Urothelium cell line (cell line): ENCODE measurements around the gene TSPAN4.

Experiments used
- DNase-seq: peaks from one replicate; pipeline ENCODE4 v3.0.0; 2011; ENCODE audit warnings: low spot score, mixed read lengths
- FAIRE-seq: peaks from 2 replicates; lab custom pipeline; 2011; peaks lifted over from hg19 to GRCh38; lab: Jason Lieb, UNC

Gene TSPAN4

DNA sequence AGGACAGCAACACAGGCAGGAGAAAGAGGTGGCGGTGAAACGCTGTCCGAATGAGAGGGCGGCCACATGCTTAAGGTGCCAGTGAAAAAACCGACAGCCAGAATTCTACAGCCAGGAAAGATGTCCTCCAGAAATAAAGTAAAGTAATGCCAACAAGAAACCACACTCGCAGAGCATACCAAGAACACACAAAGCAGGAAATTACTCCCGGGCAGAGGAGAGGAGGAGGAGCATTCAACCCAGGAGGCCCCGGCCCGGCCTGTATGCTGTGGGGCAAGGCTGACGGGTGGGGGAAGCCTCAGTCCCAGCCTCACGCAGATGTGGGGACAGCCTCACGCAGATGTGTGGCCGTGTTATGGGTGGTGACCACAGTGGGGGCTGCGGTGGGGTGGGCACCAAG lies 39.9 kb downstream of the TSPAN4 start:
- DNase-seq (no peak), FAIRE-seq (no peak)

DNA sequence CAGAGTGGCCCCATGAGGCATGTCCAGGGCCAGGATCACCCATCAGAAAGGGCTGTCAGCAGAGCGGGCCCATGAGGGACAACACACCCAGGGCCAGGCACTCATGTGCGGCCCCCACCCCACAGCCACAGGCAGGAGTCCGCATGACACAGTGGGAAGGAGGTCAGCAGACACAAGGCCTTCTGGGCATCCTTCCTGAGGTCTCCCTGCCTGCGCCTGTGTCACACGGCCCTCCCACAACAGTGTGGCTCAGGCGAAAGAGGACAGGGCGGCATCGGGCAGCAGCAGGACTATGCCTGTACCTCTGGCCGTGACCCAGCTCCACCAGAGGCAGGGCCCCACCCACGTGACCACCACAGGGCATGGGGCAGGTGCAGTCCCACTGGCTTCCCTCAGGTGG lies 40.9 kb downstream of the TSPAN4 start:
- FAIRE-seq (no peak), DNase-seq (no peak)

DNA sequence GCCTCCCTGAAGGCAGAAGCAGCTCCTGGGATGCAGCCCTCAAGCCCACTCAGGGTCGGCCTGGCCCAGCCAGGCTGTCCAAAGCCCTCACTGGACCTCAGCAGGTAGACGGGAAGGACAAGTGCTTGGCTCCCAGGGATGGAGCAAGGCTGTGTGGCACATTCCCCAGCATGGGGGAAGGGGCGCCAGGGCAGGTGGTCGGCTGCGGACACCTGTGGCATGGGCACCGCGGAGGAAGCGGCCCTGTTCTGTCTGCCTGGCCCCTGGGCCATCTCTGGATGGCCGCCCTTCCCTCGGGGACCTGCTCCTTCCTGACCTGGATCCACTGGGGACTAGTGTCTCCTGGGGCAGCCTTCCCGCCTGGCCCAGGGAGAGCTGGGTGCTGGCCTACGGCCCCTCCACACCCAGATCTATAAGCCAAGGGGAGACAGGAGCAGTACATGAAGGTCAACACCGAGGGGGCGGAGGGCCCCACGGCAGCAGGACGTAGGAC lies 42.0 kb downstream of the TSPAN4 start:
- no peak for FAIRE-seq
- DNase-seq = no peak

DNA sequence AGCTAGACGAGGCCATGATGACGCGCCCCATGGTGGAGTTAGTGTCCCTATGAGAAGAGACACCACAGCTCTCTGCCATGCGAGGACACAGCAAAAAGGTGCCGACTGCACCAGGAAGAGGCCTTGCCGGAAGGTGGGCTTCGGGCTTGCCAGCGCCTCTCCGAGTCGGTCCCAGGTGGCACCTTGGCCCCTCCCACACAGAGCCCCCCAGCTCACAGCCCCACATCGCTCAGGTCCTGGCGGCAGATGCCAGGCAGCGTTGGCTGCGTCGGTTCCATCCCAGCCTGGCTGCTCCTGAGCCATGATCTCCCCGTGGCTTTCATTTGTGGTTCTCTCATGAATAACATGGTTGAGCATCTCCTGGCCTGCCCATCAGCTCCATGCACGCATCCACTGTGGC lies 43.9 kb downstream of the TSPAN4 start:
- FAIRE-seq (no peak), DNase-seq (no peak)

DNA sequence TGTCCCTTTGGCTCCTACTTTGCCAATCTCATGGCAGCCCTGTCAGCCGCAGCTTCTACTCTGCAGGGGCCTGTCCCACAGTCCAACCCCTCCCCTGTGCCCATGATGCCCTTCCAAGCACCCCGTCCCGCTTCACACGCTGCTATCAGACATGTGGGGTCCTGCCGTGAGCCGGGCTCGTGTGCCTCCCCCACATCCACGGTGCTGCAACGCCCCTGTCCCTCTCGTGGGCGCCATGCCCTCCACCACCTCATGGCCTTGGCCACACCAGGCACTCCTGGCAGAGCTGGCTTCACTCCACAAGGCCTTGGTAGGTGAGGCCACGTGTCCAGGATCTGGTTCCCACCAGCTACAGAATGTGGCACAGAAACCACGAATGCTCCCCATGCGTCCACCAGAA lies 44.9 kb downstream of the TSPAN4 start:
- DNase-seq (no peak), FAIRE-seq (no peak)

DNA sequence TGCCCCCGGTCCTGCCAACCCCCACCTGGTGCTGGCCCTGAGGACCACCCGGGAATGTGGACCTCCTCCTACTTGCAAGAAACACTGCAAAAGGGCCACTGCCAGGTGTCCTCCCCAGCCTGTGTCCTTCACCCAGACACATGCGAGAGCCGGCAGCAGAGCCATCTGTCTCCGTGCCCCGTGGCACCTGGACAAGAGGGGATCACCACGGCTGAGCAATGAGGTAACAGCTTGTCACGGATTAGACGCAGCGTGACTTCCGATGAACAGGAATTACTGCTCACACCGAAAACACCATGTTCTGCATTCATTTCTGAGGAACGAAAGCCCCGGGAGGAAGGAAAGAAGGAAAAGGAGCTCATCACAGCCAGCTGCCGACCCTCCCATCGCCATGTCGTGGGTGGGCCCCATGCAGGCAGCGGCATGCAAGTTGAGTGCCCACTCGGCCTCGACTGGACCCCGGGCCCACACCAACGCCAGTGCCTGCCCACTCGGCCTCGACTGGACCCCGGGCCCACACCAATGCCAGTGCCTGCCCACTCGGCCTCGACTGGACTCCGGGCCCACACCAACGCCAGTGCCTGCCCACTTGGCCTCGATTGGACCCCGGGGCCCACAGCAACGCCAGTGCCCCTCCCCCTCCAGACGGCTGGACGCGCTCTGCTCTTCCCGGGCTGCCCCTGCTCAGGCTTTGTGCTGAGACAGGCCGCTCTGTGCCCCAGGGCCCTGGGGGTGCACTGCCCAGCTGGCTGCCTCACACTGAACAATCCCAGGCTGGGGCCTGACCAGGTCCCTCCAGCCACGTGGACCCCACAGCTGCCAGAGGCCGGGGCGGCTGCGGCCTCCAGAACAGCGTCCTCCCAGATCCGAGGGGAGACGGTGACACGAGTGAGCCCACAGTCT lies 45.9 kb downstream of the TSPAN4 start:
- FAIRE-seq (no peak), DNase-seq (no peak)

DNA sequence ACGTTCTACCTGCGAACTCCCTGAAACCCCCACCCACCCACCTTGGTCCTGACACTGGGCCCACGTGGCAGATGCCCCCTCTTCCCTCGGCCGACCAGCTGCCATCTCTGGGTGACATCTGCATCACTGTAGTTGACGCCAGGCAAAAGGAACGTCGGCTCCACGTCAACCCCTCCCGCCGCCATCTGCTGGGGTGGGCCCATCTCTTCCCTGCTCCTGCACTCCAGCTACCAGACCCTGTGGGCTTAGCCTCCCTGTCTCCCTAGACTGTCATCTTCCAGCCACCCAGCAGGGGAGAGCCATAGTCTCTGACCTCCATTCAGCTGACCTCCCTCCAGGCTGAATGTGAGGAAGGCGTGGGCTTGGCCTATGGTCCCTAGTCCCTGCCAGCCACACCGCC lies 46.6 kb downstream of the TSPAN4 start:
- DNase-seq = no peak
- FAIRE-seq = no peak

DNA sequence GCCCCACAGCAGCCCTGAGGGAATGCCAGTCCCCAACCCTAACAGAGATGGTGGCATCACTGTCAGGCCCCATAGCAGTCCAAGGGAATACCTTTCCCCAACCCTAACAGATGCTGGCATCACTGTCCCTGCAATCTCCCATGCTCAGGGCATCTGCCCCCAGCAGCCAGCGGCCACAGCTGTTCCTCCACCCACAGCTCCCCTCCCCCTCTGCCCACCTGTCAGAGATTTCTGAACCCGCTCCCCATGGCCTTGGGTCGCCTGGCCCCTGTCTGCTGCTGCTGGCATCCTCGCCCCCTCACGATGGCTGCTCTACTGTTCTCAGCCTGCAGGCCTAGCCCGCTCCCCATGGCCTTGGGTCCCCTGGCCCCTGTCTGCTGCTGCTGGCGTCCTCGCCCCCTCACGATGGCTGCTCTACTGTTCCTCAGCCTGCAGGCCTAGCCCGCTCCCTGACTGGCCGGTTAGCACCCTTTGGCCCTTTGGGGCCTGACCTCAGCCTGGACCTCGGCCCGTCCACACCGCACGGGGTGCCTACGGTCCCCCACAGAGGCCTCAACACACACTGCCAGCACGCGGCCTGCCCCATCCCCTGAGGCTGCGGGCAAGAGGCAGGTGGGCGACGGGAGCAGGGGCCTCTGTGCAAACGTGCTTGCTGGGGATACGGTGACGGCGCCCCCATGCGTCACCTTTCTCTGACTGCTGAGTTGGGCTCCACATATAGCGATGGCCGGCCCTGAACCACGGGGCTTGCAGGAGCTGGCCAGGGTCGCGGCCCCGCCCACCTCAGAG lies 47.2 kb downstream of the TSPAN4 start:
- DNase-seq (no peak), FAIRE-seq (no peak)

DNA sequence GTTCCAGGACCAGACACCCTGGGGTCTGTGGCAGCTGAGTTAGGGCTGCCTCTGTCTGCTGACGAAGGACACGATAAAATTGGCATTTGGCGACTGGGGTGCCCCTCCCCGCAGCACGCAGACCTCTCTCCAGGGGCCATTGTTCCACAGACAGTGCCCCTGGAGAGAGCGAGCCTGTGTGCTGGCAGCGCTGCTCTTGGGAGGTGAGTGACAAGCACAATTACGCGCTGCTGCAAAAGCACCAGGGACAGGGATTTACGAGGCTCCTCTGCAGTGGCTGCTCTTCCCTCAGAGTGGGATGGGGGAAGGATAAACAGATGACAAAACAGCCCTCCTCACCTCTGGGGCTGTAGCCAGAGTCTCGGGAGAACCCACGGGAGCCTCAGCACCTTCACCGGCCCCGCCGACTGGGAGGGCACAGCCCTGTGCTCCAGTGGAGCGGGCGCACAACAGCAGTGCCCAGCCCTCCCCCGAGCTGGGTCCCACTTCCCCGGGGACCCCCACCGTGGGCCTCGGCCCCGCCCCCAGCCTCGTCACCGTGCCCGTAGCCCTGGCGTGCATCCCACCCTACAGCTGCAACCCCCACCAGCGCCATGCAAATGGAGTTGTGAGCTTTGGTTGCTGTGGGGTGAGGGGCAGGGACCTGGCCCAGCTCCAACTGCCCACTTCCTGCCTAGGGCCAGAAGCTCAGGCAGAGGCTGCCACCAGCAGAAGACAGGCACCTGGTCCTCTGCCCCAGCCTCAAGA lies 48.3 kb downstream of the TSPAN4 start:
- FAIRE-seq = no peak
- DNase-seq = no peak

DNA sequence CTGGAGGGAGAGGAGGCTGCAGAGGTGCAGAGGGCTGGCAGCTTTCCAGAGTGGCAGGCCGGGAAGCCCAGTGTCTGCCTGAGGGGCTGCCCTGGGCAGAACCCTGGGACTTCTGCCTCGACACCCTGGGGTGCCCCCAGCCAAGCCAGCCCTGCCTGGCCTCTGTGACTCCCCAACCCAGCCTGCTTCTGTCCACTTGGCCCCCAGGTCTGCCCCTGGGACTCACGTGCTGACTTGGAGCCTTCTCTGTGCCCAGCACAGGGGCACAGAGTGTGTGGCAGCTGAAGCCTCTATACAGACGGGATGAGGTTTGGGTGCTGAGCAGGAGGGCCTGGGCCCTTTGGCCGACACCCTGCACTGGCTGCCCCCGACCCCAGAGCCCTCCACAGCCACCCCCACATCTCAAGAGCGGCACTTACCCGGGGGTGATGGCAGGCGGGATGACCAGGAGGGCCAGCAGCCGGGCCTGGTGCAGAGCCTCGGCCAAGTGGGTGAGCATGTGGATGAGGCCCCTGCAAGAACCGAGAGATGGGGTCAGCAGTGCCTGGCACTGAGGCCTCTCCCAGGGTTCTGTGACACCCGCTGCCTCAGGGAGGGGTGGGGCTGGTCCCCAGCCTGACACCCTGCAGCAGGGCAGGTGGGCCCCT lies 50.5 kb downstream of the TSPAN4 start:
- no peak for DNase-seq
- FAIRE-seq = no peak

DNA sequence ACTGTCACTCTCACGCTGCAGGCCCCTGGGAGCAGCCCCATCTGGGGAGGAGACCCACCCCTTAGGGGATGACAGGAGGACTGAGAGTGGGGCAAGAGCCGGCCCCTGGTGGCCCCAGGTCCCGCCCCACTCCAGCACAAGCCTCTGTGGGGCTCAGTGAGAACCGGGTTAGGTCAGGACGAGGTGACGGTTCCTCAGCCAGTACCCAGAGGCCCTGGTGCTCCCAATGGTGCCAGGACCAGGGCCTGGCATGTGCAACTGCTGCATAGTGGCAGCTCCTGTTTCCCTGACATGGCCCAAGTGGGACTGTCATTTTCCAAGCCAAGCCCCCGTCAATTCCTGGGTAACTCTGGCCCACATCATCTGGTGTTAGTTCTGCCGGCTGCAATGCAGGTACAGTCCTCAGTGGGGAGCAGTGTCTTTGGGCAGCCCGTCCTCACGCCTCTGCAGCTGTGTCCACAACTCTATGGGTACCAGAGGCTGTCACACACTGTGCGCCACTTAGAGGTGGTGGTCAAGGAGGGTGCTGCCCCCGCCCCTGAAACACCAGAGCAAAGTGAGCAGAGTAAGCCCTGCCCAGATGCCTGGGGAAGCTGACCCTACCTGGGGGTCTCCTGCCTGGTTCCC lies 52.0 kb downstream of the TSPAN4 start:
- DNase-seq = no peak
- FAIRE-seq = no peak

DNA sequence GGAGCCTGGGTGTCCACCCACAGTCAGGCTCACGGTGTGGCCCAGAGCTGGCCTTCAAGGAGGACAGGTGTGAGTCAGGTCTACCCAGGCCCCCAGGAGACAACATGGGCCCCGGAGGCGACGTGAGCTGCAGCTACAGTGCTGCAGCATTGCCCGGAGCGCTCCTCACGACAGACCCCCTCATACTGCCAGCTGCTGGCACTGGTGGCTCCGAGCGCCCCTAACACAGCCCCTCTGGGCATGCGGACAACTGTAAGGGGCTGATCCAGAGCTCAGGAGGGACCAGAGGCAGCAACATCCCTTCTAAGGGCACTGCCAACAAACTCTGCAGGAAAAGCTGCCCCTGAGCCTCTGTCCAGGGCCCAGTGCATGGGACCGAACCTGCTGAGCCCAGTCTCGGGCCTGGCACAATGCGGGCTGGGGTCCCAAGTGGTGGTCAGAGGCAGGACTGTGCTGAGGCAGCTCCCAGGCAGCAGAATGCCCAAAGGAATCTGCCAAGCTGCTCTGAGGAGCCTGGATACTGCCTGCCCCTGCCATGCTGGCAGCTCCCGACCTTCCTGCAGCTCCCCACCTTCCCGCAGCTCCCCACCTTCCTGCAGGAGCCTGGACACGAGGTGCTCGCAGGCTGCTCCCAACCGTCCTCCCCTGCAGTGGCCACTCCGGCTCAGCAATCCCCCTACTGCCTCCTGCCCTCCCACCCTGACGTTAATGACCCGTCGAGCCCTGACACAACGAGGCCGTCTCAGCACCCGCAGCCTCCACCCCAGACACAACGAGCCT lies 52.9 kb downstream of the TSPAN4 start:
- DNase-seq (no peak), FAIRE-seq (no peak)

DNA sequence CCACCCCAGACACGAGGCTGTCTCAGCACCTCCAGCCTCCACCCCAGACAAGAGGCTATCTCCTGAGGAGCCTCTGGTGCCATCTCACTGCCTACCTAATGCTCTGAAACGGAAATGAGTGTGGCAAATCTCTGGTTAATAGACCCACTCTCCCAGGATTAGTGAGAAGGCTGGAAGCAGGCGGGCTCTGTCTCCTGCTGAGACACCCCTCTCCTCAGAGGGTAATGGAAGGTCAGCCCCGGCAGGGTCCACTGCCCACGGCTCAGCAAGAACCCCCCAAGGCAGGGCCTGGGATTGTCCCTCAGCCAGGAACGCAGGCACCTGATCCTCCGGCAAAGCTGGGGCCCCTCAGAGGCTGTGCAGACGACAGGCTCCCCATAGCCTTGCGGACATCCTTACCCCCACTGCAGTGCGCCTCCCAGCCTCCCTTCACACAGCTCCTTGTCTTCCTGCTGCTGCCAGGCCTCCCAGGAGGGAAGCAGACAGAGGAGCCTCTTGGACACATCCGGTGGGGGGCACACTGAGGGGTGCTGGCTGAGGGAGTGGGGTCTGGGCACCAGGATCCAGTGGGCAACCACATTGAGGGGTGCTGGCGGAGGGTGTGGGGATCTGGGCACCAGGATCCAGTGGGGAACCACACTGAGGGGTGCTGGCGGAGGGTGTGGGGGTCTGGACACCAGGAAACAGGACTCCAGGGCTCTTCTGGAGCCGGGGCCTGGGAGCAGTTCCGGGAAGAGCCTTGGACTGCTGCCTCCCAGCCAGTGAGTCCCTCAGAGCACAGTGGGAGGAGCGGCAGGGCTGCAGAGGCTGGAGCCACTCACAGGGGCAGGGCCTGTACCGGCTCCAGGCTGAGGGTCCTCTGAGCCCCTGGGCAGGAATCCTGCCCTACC lies 54.8 kb downstream of the TSPAN4 start:
- no peak for DNase-seq
- no peak for FAIRE-seq

DNA sequence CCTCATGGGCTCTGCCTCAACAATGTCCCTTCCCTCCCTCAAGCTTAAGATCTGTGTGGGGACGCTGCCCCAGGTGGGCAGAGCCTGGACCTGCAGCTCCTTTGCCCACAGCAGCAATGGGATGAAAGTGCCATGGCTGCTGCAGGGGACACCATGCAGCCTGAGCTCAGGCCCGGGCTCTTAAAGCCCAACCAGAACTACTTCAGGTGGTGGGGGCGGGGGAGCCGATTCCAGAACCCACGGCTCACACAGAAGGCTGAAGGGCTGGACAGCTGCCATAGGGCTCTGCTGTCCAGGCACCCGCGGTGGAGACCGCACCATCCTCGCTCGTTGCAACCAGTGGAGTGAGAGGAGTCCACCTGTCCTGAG lies 55.5 kb downstream of the TSPAN4 start:
- FAIRE-seq = no peak
- DNase-seq = no peak

DNA sequence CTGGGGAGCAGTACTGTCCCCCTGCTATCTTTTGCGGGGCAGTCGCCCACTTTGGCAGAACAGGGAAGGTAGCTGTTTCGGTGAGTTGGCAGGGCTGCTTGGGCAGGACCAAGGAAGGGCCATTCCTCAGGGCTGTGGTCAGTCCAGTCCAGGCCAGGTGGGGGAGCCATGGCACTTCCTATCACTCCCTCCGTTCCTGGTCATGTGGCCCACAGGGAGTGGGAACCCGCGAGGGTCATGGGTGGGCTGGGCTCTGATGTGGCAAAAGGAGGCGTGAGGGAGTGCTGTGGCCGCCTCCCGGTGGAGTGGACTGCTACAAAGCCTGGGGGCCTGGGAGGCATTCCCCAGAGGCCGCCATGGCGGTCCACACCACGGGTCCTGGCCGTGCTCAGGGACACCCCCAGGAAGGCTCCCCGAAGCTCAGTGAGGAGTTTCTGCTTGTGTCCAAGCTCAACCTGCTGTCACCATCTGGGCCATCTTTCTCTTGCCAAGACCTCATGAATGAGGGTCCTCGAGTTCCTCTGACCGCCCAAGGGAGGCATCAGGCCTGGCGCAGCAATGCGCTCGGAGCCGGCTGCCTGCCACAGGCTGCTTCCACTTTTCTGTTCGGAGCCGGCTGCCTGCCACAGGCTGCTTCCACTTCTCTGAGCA lies 56.0 kb downstream of the TSPAN4 start:
- no peak for FAIRE-seq

DNA sequence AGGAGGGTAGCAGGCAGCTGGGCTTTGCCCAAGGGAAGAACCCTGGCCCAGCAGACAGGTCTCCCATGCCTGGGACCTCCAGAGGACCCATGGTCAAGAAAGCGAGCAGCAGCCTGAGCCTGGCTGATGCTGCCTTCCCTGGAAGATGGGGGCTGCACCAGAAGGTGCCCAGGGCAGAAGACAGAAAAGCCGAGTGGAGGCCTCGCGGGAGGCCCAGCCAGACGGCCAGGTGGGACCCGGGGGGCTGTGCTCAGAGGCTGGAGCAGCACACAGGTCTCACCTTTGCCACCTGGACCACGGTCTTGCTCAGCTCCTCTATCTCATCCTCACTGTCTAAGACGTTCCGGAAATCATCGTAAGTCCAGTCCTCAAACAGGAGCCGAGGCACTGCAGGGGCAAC lies 57.1 kb downstream of the TSPAN4 start:
- DNase-seq (no peak), FAIRE-seq (no peak)

More for the DNA sequence above, 56.0 kb downstream of the TSPAN4 start:
- no peak for DNase-seq

DNA sequence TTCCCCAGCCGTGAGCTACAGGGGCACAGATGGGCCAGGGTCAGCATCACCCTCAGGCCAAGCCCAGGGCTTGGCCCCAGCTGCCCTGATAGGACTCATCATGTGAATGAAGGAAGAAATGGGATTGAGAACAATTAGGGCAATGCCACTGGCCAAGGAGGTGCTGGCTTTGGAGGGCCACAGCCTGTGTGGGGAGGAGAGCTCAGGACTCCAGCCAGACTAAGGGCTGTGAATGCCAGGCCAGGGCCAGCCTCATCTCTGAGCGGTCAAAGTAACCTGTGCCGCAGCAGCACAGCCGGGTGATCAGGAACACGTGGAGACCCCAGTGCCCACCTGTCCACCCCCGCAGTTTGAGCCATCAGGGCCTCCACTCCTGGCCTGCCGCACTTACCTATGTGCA lies 57.9 kb downstream of the TSPAN4 start:
- DNase-seq (no peak), FAIRE-seq (no peak)

DNA sequence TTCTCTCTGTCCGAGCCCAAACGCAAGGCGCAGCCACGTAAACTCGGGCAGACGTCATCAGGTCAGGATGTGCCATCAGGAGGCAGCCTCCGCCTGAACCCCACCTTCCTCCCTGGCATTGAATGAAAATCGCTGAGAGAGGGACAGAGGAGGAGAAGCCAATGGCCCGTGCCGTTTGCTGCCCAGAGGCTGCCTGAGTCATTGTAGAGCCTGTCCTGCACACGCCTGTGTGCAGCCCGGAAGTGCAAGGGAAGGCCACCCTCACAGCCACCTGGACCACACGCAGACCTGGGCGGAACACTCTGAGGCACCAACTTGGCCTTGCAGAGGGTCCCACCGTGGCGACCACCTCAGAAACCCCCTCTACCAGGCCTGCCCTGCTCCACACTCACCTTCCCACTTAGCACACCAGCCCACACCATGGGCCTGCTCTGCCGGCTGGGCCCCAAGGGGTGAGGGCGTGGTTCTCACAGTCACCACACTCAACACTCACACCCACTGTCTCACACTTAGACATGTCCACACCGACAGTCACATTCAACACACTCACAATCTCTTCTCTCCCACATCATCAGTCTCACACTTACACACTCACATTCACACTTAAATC lies 58.9 kb downstream of the TSPAN4 start:
- DNase-seq (no peak), FAIRE-seq (no peak)
